ENCODE data around the gene CTDSPL2. TPM values are rescaled to one million over a fixed set of nuclear protein-coding genes. Genes with fewer than 3 reads are reported as not detected.
A peak's percentile ranks its signal among the peaks of the same experiment; 100 is the strongest.

Gene CTDSPL2
- total and polyA plus RNA-seq, 2 donors (not counting 3 experiments of a cell fraction or from before 2014, with no cell fraction given) = 12.2 to 55.1 TPM

DNA sequence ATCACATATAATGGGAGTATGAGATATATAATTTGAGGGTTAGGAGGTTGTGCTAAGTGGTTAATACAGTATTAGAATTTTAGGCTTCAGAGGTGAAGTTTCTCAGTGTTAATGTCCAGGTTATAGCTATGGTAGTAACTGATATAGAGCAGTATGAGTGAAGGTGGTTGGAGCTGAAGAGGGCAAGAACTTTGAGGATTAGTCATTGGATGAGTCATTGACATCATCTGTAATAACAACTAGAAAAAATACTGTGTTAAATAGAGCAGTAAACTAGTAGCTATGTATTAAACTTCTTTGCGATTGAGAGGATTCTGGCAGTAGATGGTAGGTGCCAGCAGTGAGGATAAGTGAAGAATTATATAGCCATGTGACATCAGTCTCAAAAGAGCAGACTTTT is 62.0 kb downstream of the CTDSPL2 start:
- Histone ChIP-seq H3K27ac (ENCODE audit: insufficient read depth, low read depth, low read length) (peak overlapping the region; percentile 4), H3K9me3 (replicated peaks; ENCODE audit: control insufficient read depth, insufficient read depth, low read length) (no peaks in the 10 kb centered on the region)
- BruUV-seq (replicated peaks) = no TSS peak

More for the DNA sequence above, 62.0 kb downstream of the CTDSPL2 start:
- intact Hi-C loops (cut with micrococcal nuclease) = loop anchor here (2.0 kb wide), 1 partner anchor 63 kb away; the partner anchor contains the start of gene CTDSPL2
- Histone ChIP-seq H3K79me2 (ENCODE audit: control insufficient read depth, insufficient read depth, low read length) (peaks cover 9% of the 10 kb centered on the region), H3K36me3 (ENCODE audit: control insufficient read depth in 2 of 2, extremely low read depth in 1 of 2, insufficient read depth in 2 of 2, low read length in 2 of 2) (peaks cover 0 to 5% of the 10 kb centered on the region in 2 experiments), H3K4me3 (replicated peaks in 1 of 3; ENCODE audit: insufficient read depth in 1 of 3, low read depth in 1 of 3, low read length in 3 of 3) (no peak overlapping the region), H3K4me1 (ENCODE audit: control insufficient read depth, extremely low read depth, insufficient read depth, low read length) (peaks cover 12% of the 10 kb centered on the region), H4K20me1 (replicated peaks; ENCODE audit: control insufficient read depth, extremely low read depth, insufficient read depth, low read length) (no peaks in the 10 kb centered on the region), H2AFZ (ENCODE audit: low read depth, low read length) (no peak overlapping the region), H3K27me3 (ENCODE audit: control insufficient read depth in 2 of 2, insufficient read depth in 2 of 2, low read length in 2 of 2) (no peaks in the 10 kb centered on the region), H3K4me2 (ENCODE audit: insufficient read depth, low read length) (peak overlapping the region; percentile 26), H3K9me1 (replicated peaks; ENCODE audit: control insufficient read depth, extremely low read depth, insufficient read depth, low read length) (no peaks in the 10 kb centered on the region), H3K9ac (replicated peaks; ENCODE audit: extremely low read depth, insufficient read depth, low read length) (no peak overlapping the region)
- DNase-seq (ENCODE audit: low read depth, low spot score) = peak; percentile 77
- ChIA-PET CTCF (interaction anchor here (0.6 to 2.5 kb wide), 8 partner anchors 8 to 585 kb away, joined by 3 to 39 read pairs (median 4); partner anchors contain the start of genes CTDSPL2 and EIF3J), POLR2A (no interaction called here)
- dilution Hi-C loops (cut with MboI; ENCODE audit: extremely low pct_ligation_motif_present, low sequenced_read_pairs) = no loop called here
- FAIRE-seq = peak; percentile 60
- TF ChIP-seq GATA2 (IDR thresholded peaks at IDR 0.05; ENCODE audit: insufficient read depth, insufficient read length, low read depth, low read length) (no peak), POLR2AphosphoS5 (IDR thresholded peaks at IDR 0.05; ENCODE audit: insufficient read depth, low read depth, low read length) (no peak), MYC (IDR thresholded peaks at IDR 0.05; ENCODE audit: low read depth, low read length) (no peak), POLR2A (IDR thresholded peaks at IDR 0.05; ENCODE audit: low read depth, low read length) (no peak), JUN (IDR thresholded peaks at IDR 0.05; ENCODE audit: borderline replicate concordance, insufficient read depth, insufficient read length, low read depth) (peak; percentile 96), FOS (IDR thresholded peaks at IDR 0.05; ENCODE audit: borderline replicate concordance, insufficient read depth, low read length) (peak; percentile 91), EZH2 (IDR thresholded peaks at IDR 0.05; ENCODE audit: borderline replicate concordance, low read depth, low read length, severe bottlenecking) (no peak)
- TF ChIP-seq, protein P1, sequence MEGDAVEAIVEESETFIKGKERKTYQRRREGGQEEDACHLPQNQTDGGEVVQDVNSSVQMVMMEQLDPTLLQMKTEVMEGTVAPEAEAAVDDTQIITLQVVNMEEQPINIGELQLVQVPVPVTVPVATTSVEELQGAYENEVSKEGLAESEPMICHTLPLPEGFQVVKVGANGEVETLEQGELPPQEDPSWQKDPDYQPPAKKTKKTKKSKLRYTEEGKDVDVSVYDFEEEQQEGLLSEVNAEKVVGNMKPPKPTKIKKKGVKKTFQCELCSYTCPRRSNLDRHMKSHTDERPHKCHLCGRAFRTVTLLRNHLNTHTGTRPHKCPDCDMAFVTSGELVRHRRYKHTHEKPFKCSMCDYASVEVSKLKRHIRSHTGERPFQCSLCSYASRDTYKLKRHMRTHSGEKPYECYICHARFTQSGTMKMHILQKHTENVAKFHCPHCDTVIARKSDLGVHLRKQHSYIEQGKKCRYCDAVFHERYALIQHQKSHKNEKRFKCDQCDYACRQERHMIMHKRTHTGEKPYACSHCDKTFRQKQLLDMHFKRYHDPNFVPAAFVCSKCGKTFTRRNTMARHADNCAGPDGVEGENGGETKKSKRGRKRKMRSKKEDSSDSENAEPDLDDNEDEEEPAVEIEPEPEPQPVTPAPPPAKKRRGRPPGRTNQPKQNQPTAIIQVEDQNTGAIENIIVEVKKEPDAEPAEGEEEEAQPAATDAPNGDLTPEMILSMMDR (IDR thresholded peaks at IDR 0.05; ENCODE audit: extremely low read depth in 1 of 2, insufficient read depth in 1 of 2, low read depth in 1 of 2, low read length in 2 of 2) = no peak
- TF ChIP-seq, protein P2, sequence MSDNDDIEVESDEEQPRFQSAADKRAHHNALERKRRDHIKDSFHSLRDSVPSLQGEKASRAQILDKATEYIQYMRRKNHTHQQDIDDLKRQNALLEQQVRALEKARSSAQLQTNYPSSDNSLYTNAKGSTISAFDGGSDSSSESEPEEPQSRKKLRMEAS (IDR thresholded peaks at IDR 0.05; ENCODE audit: insufficient read depth, insufficient read length) = no peak
